T-helper 2 cell treated with Interferon-gamma antibody and Interleukin-4, amounts not matched to agents 5 μg/mL and 100 μg/mL, for 36 hours (primary cell): ENCODE data around the gene ZIM2.

ENCODE experiments used
- DNase-seq: peaks from one replicate; pipeline ENCODE4 v3.0.0; 2021; ENCODE audit warnings: low spot score
- H3K27ac Mint-ChIP-seq: one replicate; pipeline ENCODE4 v1.8.0; 2021; ENCODE audit warnings: mild to moderate bottlenecking, mixed read lengths
- H3K27me3 Mint-ChIP-seq: one replicate; pipeline ENCODE4 v1.8.0; 2021; ENCODE audit warnings: low read depth, mixed read lengths
- H3K36me3 Mint-ChIP-seq: one replicate; pipeline ENCODE4 v1.8.0; 2021; ENCODE audit warnings: low read depth, mixed read lengths
- H3K4me1 Mint-ChIP-seq: one replicate; pipeline ENCODE4 v1.8.0; 2021; ENCODE audit warnings: low read depth, mixed read lengths
- H3K4me3 Mint-ChIP-seq: one replicate; pipeline ENCODE4 v1.8.0; 2022; ENCODE audit warnings: mild to moderate bottlenecking, moderate library complexity, mixed read lengths
- H3K9me3 Mint-ChIP-seq: one replicate; pipeline ENCODE4 v1.8.0; 2021; ENCODE audit warnings: mixed read lengths

ZIM2 gene

DNA sequence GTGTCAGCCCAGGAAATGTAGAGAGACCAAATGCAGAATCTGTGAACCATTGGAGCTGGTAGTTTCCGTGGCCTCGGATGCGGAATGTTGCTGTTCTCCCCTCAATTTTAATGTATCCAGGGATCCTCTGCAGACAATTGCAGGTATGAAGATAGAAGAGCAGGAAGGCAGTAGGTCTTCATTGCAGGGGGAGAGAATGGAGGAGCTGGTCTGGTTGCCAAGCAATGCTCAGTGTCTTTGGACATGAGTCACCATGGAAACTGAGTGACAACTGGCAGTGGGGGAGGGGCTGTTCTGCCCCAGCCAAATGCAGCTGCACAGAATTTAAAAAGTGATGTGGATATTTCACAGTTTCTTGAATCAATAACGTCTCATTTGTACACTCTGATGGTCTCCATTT, 112.8 kb downstream of the ZIM2 start:
- Mint-ChIP-seq H3K9me3 (peaks cover 67% of the 10 kb centered on the region), H3K36me3 (no peaks in the 10 kb centered on the region), H3K4me1 (no peaks in the 10 kb centered on the region), H3K27me3 (no peaks in the 10 kb centered on the region), H3K27ac (no peak overlapping the region), H3K4me3 (no peak overlapping the region)
- no peak for DNase-seq

DNA sequence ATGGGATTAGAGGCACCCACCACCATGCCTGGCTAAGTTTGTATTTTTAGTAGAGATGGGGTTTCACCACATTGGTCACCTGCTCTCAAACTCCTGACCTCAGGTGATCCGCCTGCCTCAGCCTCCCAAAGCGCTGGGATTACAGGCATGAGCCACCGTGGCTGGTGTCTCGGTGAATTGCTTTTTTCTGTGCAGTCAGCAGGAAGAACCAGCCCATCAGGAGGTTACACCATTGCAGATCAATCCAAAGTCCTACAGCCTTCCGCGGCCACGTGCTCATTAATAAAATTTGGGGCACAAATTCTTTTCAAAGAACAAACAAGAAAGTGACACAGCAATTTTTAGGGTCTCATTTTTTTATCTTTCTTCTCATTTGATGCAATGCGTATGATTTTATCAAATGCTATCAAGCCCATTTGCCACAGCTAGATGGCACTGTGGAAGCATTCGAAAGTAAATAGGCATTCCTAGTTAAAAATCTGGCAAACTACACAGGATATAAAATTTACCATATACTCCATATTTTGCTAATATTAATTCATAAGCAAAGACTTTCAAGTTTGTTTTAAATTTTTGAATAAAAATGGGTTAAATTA, 114.6 kb downstream of the ZIM2 start:
- peaks cover 68% of the 10 kb centered on the region for H3K9me3 Mint-ChIP-seq
- H3K27me3 Mint-ChIP-seq = no peaks in the 10 kb centered on the region
- no peak overlapping the region for H3K27ac Mint-ChIP-seq
- no peak for DNase-seq
- no peak overlapping the region for H3K4me3 Mint-ChIP-seq
- H3K36me3 Mint-ChIP-seq = no peaks in the 10 kb centered on the region
- H3K4me1 Mint-ChIP-seq = no peaks in the 10 kb centered on the region
